Fibroblast of gingiva (primary cell): ENCODE measurements around the gene KIF22.
"Not testable (repeated sequence)": the region's sequence is repeated elsewhere in the genome, so short reads cannot be mapped to it uniquely, and the experiment has no call there.

Source experiments
- DNase-seq: peaks from one replicate; pipeline ENCODE4 v3.0.0-alpha.2; 2011; ENCODE audit warnings: low read depth

The KIF22 gene

DNA sequence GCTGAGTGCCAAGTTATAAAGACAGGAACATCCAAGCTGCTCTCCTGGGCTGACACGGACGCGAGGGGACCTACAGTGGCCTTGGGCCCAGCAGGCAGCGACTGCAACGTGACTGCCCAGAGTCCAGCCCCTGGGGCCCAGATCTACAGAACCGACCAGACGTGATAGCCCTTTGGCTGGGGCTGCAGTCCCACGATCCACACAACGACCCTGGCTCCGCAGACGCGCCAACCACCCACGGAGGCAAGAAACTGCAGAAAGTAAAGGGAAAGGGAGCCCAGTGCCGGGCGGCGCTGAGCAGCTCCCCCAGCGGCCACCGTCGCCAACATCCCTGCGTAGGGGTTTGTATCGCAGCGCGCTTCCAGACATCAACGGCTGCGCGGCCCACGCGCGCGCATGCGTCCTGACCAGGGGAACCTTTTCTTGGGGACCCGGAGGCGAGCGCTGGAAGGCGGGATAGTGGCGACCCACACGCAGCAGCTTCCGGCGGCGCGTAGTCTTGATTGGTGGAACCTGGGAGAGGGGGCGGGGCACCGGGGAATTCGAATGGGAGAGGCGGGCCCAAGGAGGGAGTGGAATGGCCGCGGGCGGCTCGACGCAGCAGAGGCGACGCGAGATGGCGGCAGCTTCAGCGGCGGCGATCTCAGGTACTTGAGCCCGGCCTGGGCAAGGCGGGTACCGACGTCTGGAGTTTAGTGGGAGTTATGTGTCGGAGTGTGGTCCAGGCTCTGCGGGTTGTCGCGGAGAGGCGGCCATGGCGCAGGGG, at the start of gene KIF22:
Gene KIF22 (plus strand): TSS at position 569 of the 766 bp plus-strand sequence. CDS start 9 bp downstream, at position 578.
- peak; percentile 98 for DNase-seq

DNA sequence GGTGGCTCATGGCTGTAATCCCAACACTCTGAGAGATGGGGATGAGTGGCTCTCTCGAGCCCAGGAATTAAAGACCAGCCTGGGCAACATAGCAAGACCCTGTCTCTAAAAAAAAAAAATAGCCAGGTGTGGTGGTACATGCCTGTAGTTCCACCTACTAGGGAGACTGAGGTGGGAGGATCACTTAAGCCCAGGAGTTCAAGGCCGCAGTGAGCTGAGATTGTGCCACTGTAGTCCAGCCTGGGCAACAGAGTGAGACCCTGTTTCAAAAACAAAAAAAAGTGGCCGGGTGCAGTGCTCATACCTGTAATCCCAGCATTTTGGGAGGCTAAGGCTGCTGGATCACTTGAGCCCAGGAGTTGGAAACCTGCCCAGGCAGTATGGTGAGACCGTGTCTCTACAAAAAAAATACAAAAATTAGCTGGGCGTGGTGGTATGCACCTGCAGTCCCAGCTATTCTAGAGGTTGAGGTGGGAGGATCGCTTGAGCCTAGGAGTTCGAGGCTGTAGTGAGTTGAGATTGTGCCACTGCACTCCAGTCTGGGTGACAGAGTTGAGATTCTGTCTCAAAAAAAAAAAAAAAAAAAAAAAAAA, 47.8 kb upstream of the KIF22 start:
- DNase-seq = no peak

DNA sequence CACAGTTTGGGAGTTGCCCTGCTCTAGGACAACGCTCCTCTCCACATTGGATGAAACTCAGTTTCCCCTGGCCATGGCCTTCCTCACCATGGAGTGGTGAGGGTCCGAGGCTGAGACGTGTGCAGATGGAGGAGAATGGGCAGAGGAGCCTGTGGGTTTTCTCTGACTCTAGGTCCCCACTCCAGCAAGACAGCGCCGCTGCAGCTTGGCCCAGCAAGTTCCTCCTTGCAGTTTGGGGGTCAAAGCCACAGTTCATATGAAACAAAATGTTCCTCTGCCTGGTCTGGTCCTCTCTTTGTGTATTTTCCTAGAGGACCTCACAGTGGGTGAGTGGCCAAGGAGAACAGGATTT, 47.1 kb upstream of the KIF22 start:
- DNase-seq = no peak

DNA sequence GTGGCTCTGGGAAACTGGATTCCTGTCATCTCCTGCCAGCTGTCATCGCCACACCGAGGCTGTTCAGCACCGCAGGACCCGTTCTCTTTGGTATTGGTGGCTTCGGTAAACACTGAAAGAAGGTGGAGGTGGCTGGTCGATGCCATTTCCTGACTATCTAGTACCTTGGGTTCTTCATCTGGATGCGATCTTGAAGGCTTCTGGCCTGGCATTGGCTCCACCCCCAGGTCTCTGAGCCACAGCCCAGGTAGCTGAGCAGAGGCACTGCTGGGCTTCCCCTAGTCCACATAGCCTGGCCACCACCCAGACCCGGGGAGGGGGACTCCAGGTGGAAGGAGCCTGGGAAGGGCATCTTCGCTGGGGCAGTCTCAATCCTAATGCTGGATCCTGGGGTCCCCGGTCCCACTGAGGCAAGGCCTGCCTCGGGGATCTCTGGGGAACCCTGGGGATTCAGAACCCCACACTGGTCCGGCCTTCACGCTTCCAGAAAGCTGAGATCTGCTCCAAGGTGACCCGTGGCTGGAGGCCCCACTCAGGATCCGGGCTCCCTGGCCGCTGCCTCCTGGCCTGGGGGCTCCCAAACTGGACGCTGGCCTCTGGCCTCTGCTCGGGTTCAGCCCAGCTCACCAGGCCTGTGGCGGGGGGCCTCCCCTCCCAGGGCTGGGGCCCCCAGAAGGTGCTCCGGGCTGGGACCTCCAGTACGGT, 46.6 kb upstream of the KIF22 start:
- DNase-seq = no peak

DNA sequence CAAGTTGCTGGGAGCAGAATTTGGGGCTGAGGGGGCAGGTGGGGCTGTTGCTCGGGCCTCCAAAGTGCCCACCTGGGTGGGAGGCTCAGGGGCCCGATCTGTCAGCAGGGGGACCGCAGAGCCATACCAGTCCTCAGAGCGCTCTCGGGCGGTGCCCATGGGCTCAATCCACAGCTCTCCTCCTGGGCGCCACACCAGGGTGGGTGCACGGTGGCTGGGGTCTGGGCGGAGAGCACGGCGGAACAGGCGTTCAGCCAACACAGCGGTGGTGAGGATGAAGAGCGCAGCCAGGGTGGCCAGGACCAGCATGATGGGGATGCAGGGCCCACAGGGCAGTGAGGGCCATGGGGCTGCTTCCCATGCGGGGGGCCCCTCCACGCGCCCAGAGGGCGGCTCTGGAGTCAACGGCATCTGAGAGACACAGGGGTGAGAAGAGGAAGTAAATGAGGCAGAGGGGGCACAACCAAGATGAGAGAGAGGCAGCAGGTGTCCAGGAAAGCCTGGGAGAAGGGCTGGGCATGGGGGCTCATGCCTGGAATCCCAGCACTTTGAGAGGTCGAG, 45.9 kb upstream of the KIF22 start:
- DNase-seq = no peak

DNA sequence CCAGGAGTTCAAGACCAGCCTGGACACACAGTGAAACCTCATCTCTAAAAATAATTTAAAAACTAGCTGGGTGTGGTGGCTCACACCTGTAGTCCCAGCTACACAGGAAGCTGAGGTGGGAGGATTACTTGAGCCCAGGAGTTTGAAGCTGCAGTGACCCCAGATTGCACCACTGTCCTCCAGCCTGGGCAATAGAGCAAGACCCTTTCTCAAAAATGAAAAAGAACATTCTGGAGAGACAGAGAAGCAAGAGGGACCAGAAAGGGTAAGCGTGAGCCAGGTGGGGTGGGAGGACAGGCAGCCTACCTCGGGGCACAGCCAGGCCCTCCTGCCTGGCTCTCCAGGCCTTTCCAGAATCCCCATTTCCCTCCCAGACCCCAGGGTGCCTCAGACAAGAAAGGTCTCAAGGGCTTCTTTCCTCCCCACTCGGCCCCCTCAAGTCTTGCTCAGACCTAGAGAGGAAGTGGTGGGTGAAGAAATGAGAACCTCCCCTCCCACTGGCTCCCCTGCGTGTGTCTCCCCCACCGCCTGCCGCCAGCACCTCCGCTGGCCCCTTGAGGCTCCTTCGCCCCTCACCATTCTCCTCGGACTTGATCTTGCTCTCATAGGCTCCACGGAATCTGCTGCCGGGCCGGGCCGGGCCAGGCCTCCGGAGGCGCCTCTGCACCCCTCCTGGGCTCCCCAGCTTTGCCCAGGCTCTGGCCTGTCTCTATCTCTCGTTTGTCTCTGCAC, 45.3 kb upstream of the KIF22 start:
- DNase-seq = no peak

DNA sequence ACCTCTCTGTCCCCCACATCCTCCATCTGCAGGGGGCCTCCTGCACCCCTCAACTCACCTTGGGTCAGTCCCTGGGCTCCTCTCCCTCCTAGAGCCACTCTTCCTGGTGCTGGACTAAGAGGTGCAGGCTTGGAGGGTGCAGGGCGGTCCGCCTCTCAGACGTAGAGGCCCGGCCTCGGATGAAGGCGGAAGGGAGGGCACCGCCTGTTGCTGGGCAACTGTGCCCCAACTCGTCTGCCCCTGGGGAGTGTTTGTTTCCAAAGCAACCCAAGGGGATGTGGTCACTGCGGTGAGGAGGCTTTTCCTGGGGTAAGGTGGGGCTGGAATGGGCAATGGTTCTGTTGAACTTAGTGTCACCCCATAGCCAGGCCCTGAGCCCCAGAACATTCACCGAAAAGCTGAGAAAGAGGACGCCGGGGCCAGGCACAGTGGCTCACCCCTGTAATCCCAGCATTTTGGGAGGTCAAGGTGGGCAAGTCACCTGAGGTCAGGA, 44.7 kb upstream of the KIF22 start, which contains the start of gene C16orf54:
Gene C16orf54 (minus strand): TSS at position 138 of the 493 bp plus-strand sequence. CDS start 1,039 bp downstream, outside the sequence.
- DNase-seq = no peak

DNA sequence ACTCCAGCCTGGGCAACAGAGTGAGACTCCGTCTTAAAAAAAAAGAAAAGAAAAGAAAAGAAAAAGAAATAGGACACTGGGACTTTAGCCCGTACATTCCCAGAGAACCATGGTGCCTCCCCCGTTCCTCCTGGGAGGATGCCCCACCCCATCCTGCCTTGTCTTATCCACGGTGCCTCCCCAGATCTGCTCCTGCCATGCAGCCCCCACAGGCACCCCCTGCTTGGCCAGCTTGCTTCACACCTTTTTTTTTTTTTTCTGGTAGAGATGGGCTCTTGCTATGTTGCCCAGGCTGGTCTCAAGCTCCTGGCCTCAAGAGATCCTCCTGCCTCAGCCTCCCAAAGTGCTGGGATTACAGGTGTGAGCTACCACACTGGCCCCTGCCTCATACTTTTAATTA, 44.0 kb upstream of the KIF22 start:
- not testable (repeated sequence) for DNase-seq

DNA sequence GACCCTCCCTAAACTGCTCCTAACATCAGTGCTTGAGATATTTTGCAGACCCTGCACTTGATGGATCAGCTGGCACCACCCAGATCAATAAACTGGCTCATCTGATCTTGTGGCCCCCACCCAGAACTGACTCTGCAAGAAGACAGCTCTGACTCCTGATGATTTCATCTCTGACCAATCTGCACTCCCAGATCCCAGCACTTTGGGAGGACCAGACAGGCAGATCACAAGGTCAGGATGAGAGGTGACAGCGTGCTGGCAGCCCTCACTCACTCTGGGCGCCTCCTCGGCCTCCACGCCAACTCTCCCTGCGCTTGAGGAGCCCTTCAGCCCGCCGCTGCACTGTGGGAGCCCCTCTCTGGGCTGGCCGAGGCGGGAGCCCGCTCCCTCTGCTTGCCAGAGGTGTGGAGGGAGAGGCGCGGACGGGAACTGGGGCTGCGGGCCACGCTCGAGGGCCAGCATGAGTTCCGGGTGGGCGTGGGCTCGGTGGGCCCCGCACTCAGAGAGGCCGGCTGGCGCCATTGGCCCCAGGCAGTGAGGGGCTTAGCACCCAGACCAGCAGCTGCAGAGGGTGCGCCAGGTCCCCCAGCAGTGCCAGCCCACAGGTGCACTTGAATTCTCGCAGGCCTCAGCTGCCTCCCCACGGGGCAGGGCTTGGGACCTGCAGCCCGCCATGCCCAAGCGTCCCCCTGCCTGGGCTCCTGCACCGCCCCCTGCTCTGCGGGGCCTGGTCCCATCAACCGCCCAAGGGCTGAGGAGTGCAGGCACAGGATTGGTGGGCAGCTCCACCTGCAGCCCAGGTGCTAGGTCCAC, 42.4 kb upstream of the KIF22 start:
- no peak for DNase-seq

DNA sequence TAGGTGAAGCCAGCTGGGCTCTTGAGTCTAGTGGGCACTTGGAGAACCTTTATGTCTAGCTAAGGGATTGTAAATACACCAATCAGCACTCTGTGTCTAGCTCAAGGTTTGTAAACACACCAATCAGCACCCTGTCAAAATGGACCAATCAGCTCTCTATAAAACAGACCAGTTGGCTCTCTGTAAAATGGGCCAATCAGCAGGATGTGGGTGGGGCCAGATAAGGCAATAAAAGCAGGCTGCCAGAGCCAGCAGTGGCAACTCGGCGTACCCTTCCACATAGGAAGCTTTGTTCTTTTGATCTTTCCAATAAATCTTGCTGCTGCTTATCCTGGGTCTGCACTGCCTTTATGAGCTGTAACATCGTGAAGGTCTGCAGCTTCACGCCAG, 41.8 kb upstream of the KIF22 start:
- DNase-seq = not testable (repeated sequence)

DNA sequence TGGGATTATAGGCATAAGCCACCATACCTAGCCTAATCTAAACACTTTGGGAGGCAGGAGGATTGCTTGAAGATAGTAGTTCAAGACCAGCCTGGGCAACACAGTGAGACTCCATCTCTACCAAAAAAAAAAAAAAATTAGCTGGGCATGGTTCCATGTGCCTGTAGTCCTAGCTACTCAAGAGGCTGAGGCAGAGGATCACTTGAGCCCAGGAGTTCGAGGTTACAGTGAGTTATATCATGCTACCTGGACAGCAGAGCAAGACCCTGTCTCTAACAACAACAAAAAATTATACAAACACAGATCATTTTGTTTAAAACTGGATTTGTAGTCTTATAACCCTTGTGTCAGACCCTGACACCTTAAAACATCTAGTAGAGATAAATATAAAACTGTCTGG, 37.0 kb upstream of the KIF22 start:
- DNase-seq = no peak

DNA sequence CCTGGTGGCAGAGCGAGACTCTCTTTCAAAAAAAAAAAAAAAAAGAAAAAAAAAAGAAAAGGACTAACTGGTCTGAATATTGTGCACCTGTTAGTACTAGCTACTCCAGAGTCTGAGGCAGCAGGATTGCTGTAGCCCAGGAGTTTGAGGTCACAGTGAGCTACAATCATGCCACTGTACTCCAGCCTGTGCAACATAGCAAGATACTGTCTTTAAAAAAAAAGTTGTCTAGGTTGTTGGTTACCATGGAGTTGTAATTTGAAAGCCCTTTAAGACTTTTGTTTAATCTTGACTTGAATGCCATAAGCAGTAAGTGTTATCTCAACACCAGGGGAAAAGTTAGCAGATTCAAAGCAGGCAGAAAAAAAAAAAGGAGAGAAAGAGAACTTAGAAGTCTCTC, 33.9 kb upstream of the KIF22 start:
- DNase-seq = no peak

DNA sequence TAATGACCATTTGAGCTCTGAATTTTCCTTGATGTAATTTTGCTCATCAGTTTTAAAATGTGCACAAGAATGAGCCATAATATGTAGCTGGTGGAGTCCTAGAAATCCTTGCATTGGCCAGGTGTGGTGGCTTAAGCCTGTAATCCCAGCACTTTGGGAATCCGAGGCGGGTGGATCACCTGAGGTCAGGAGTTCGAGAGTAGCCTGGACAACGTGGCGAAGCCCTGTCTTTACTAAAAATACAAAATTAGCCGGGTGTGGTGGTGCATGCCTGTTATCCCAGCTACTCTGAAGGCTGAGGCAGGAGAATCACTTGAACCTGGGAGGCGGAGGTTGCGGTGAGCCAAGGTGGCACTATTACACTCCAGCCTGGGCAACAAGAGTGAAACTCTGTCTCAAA, 33.5 kb upstream of the KIF22 start:
- DNase-seq = not testable (repeated sequence)

DNA sequence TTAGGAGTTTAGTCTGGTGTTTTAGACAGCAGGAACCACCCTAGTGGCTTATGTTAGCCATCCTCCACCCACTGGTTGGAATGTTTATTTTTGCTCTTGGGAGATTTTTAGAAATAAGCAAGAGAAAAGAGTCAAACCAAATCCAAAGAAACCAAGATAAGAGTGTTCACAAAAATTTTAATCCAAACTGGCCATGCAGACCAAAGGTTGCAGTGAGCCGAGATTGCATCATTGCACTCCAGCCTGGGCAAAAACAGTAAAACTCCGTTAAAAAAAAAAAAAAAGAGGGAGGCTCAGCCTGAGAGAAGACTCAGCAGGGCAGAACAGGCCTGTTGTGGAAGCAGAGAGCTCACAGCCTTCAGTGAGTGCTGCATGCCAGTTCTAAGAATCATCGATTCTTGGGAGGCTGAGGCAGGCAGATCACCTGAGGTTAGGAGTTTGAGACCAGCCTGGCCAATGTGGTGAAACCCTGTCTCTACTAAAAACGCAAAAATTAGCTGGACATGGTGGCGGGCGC, 32.5 kb upstream of the KIF22 start:
- DNase-seq = peak; percentile 47

DNA sequence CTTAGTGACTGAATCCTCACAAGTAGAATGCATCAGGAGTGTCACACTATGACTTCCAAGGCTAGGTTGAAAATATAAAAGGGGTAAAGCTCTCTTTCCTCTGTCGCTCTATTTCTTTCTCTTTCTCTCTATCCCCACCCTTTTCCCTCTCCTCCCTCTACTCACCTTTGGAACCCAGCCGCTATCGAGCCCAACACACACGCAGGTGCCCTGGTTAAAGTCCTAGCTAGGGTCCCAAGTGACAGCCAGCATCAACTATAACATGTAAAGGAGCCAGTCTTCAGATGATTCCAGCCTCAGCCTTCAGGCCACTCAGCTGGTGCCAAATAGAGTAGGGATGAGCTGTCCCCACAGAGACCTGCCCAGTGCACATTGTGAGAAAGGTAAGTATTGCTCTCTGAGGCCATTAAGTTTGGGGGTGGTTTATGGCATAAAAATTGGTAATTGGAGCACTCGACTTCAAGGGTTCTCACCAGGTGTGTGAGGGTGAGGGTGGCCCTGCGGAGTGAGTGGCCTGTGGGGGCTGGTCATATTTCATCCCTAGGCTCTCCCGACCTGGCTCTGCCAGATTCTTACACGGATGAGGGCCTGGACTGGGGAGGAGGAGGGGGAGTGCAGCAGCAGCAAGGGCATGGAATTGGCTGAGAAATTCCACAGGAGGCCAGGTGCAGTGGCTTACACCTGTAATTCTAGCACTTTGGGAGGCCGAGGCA, 29.8 kb upstream of the KIF22 start:
- DNase-seq = no peak

DNA sequence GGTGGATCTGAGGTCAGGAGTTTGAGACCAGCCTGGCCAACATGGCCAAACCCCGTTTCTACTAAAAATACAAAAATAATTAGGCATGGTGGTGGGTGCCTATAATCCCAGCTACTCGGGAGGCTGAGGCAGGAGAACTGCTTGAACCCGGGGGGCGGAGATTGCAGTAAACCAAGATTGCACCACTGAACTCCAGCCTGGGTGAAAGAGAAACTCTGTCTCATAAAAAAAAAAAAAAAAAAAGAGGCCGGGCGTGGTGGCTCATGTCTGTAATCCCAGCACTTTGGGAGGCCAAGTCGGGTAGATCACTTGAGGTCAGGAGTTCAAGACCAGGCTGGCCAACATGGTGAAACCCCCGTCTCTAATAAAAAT, 29.3 kb upstream of the KIF22 start:
- DNase-seq = not testable (repeated sequence)

DNA sequence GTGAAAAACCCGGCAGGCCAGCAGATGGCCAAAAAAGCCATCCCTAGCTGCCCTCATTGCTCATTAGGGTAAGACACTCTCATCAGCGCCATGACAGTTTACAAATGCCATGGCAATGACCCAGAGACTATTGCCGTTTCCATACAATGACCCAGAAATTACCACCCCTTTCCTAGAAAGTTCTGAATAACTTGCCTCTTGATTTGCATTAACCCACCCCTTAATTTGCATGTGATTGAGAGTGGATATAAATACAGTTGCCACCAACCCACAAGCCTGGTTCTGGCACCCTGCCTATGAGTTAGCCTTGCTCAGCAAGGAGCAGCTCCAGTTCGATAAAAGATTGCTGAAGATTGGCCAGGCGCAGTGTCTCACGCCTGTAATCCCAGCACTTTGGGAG, 28.7 kb upstream of the KIF22 start:
- DNase-seq = no peak

DNA sequence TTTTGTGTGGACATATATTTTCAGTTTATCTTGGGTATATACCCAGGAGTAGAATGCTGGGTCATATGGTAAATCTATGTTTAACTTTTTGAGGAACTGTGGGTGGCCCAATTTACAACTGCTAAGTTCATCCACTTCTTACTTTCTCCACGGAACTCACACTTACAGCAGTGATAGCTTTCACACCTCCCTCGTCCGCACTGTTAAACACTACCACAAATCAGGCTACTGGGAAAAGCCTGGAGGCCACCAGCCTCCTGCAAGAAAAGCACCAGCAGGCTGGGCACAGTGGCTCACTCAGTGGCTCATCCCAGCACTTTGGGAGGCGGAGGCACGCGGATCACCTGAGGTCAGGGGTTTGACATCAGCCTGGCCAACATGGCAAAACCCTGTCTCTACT, 27.2 kb upstream of the KIF22 start:
- no peak for DNase-seq

DNA sequence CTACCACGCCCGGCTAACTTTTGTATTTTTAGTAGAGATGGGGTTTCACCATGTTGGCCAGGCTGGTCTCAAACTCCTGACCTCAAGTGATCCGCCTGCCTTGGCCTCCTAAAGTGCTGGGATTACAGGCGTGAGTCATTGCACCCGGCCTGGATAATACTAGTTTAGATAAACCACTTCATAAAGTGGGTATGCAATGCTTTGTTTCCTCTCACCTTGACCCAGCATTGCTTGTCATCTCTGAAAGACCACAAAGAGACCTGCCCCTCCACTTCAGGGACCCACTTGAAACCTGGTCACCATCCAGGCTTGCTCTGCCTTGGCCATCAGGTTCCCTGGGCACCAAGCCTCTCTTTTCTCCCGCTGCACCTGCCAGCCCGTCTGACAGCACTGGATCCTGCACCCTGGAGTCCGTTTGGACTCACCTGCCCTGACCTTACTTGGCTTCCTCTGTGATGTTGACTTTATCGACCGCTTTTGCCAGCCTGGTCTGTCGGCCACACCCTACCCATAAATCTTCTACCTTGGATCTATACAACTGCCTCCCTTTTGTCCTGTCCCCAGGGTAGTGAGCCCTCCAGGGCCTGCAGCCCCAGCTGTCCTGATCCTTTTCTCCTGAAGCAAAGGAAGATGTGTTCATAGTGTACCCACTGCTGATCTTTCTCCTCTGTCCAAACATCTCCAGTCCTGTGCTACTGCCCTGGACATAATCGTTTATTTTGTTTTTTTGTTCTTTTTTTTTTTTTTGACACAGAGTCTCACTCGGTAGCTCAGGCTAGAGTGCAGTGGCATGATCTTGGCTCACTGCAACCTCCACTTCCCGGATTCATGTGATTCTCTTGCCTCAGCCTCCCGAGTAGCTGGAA, 25.2 kb upstream of the KIF22 start:
- no peak for DNase-seq
